NCI-H1417 (cell line): Measurements from ENCODE around the gene ENG.
A peak's percentile ranks its signal among the peaks of the same experiment; 100 is the strongest.
"Not testable (repeated sequence)": the region's sequence is repeated elsewhere in the genome, so short reads cannot be mapped to it uniquely, and the experiment has no call there.

Experiments
- DNase-seq, 3 experiments: peaks; one replicate each; lab custom pipeline; 2025; lab: John Stamatoyannopoulos, UW

Gene ENG

GRCh38 chr9:127865645-127866464 lies 11.4 kb upstream of the ENG start:
- no peak for DNase-seq

- no peak for DNase-seq
These were observed 8.7 kb upstream of the ENG start for GRCh38 chr9:127863191-127863621.

GRCh38 chr9:127862075-127863011 lies 7.9 kb upstream of the ENG start:
- DNase-seq = no peak

- DNase-seq = no peak
These were observed 6.3 kb upstream of the ENG start for GRCh38 chr9:127860779-127861178.

- DNase-seq = no peak
These were observed 5.8 kb upstream of the ENG start for GRCh38 chr9:127860260-127860659.

GRCh38 chr9:127858041-127858512 lies 3.6 kb upstream of the ENG start:
- peak in 2 of 3 experiments; percentile 53 to 84 for DNase-seq

- no peak for DNase-seq
These were observed 2.8 kb upstream of the ENG start for GRCh38 chr9:127857278-127857677.

GRCh38 chr9:127856729-127857116 lies 2.3 kb upstream of the ENG start:
- no peak for DNase-seq

GRCh38 chr9:127856094-127856728 lies 1.8 kb upstream of the ENG start:
- no peak for DNase-seq

GRCh38 chr9:127855522-127855921 lies 1.1 kb upstream of the ENG start:
- DNase-seq = no peak

GRCh38 chr9:127854960-127855359 lies 502 bp upstream of the ENG start:
- DNase-seq = no peak

GRCh38 chr9:127853312-127854183 lies 910 bp downstream of the ENG start:
- DNase-seq = no peak

- DNase-seq = no peak
These were observed 1.6 kb downstream of the ENG start for GRCh38 chr9:127852829-127853228.

GRCh38 chr9:127850286-127850830 lies 4.1 kb downstream of the ENG start:
- no peak for DNase-seq

GRCh38 chr9:127848756-127849504 lies 5.5 kb downstream of the ENG start:
- DNase-seq = no peak

GRCh38 chr9:127847833-127848755 lies 6.4 kb downstream of the ENG start:
- DNase-seq = no peak

GRCh38 chr9:127847178-127847510 lies 7.3 kb downstream of the ENG start:
- peak in 1 of 3 experiments; percentile 38 for DNase-seq

GRCh38 chr9:127846443-127847177 lies 7.8 kb downstream of the ENG start:
- DNase-seq = no peak

- DNase-seq = not testable (repeated sequence)
These were observed 8.8 kb downstream of the ENG start for GRCh38 chr9:127845619-127846018.
